ENCODE data around the gene SDCCAG8. TPM values are rescaled to one million over a fixed set of nuclear protein-coding genes. Genes with fewer than 3 reads are reported as not detected.

Gene SDCCAG8
- total RNA-seq (2022; extraction: Qiagen RNA extraction; ENCODE audit: low read depth) = 41.3 to 50.0 TPM (median 42.8 TPM) in 5 replicates

DNA sequence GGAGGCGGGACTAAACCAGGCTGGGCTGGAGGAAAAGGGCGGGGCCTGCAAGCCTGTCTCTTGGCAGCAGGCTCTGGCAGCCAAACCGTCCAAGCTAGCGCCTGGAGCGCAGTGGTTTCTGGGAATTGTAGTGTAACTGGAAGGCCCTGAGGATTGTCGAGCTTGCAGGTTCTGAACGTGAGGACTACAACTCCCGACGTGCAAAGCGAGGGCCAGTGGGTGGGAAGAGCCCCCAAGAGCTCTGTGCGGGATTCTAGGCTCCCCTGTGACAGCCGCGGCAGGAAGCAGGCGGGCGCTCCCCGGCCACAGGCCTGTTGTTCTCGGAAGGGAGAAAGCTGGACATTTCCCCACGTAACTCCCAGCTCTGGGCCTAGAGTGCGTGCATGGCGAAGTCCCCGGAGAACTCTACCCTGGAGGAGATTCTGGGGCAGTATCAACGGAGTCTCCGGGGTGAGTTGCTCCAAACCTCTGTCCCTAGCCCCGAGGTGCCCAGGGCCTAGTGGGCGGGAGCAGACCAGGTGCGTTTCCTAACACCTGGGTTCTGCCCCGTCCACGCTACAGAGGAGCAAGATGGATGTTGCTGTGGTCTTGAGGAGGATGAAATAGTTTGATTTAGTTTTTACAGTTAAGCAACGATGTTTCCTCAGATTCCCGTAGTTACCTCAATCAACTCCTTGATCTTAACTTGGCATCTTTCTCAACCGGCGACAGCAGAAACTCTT, at the start of gene SDCCAG8:
TSS of gene SDCCAG8 (plus strand) at position 251 of the 722 bp plus-strand sequence. CDS start at position 384, 133 bp downstream.

DNA sequence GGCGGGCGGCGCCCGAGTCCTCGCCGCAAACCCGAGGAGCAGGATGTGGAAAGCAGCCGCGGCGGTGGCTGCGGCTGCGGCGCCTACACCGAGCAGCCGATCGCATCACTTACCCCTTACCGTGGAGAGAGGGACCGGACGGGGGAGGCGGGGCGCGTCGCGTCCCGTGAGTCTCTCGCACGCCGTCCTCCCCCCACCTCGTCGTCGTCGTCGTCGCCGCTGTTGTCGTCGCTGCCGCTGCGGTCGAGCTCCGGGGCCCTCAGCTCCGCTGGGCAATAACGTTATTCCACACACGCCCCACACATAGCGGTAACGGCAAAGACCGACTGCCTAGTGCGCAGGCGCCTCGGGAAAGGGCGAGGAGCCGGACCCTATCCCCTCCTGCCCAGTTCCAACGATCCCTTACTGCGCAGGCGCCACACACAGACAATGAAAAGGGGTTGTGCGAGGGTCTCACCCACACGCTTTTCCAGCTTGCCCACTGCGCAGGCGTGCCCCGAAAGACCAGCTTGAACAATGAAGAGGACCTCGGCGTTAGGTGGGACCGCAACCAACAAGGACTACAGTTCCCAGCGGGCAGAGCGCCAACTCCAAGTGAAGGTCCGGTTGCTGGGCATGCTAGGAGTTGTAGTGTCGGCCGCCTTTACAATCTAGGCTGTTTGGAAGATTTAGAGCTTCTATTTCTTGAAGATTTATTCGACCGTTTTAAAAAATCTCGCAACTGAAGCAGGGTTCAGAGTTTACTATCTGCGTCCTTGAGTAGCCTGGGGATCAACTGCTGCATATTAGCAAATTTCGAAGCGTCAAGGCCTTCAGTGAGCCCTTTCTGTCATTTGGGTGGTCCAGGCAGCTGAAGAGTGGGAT, 682 bp upstream of the SDCCAG8 start, which contains the start of gene CEP170:
TSS of gene CEP170 (minus strand) at position 355 of the 864 bp plus-strand sequence. CDS start 30,001 bp downstream, outside the sequence.

Other genes starting within 250 kb of the SDCCAG8 start
- gene CEP170, start 760 bp upstream of the SDCCAG8 start, total RNA-seq (2022; extraction: Qiagen RNA extraction; ENCODE audit: low read depth) = 27.5 to 42.4 TPM (median 36.3 TPM) in 5 replicates

Measured in A549 treated with DMSO at 1 μM for 4 hours (cell line).